GDM1 (cell line): ENCODE results near the gene VPS13D.

Experiments used
- DNase-seq: peaks from one replicate; lab custom pipeline; 2025; lab: John Stamatoyannopoulos, UW

The VPS13D gene

GRCh38 chr1:12539705-12540579 lies 310.1 kb downstream of the VPS13D start:
- DNase-seq = no peak

DNA sequence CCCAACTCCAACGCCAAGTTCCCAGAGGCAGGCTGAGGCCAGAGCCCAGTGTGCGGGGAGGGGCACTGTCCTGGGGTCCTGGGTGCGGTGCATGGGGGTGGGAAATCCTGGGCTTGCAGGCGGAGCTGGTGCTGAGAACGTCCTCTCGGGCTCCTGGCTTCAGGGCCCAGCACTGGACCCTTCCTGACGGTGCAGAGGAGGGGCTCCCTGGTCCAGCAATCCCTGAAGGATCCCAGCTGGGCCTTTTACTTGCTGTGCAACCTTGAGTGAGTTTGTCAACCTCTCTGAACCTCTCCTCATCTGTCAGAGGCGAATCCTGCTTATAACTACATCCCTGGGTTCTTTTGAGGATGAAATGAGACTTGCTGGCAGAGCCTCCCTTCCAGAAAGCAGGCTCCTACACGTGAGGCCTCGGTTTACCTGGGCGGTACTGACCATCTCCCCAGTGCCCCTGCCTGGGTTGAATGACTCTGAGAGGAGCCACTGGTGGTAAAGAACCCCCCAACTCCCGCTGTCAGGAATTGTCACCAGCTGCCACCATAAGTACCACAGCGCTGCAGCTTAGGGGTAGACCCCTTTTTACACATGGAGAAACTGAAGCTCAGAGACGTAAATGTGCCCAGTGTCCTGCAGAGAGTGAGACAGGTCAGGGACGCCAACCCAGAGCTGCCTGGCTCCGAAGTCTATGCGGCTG lies 310.9 kb downstream of the VPS13D start:
- no peak for DNase-seq

GRCh38 chr1:12541274-12542137 lies 311.7 kb downstream of the VPS13D start:
- no peak for DNase-seq

GRCh38 chr1:12542138-12542465 lies 312.3 kb downstream of the VPS13D start:
- no peak for DNase-seq

DNA sequence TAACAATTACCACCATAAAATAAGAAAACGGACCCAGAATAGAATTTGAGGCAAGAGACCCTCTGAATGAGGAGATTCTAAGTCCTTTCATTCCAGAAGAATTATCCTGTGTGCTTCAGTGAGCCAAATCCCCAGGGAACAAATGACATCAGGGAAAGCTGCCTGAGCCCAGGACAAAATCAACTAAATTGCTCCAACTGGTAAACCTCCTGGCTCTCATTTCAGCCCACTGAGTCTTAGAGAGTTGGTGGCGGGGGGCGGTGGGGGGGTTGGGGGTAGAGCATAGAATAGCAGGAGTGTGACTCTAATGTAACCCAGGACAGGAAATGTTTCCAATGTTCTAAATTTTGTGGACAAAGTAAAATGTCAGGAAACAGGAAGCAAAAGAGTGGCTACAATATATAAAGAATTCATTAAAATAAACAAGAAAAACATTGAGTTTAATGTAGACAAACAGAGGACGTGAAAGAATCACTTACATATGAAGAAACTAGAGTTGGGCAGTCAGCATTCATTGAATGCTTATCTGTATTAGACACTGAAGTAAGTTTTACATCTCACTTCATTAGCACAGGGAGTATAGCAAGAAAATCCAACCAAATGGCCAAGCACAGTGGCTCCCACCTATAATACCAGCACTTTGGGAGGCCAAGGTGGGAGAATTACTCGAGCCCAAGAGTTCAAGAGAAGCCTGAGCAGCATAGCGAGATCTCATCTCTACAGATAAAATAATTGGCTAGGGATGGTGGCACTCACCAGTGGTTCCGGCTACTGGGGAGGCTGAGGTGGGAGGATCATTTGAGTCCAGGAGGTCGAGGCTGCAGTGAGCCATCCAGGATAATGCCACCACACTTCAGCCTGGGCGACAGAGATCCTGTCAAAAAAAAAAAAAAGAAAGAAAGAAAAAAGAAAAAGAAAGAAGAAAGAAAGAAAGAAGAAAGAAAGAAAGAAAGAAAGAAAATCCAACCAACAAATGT lies 313.1 kb downstream of the VPS13D start:
- DNase-seq = no peak

- no peak for DNase-seq
Observed at GRCh38 chr1:12543740-12544154, 313.9 kb downstream of the VPS13D start.

GRCh38 chr1:12544357-12544756 lies 314.5 kb downstream of the VPS13D start:
- no peak for DNase-seq

- DNase-seq = no peak
Observed at GRCh38 chr1:12544992-12545391, 315.2 kb downstream of the VPS13D start.

GRCh38 chr1:12546771-12547585 lies 317.1 kb downstream of the VPS13D start:
- no peak for DNase-seq

GRCh38 chr1:12547586-12548225 lies 317.9 kb downstream of the VPS13D start:
- DNase-seq = no peak

DNA sequence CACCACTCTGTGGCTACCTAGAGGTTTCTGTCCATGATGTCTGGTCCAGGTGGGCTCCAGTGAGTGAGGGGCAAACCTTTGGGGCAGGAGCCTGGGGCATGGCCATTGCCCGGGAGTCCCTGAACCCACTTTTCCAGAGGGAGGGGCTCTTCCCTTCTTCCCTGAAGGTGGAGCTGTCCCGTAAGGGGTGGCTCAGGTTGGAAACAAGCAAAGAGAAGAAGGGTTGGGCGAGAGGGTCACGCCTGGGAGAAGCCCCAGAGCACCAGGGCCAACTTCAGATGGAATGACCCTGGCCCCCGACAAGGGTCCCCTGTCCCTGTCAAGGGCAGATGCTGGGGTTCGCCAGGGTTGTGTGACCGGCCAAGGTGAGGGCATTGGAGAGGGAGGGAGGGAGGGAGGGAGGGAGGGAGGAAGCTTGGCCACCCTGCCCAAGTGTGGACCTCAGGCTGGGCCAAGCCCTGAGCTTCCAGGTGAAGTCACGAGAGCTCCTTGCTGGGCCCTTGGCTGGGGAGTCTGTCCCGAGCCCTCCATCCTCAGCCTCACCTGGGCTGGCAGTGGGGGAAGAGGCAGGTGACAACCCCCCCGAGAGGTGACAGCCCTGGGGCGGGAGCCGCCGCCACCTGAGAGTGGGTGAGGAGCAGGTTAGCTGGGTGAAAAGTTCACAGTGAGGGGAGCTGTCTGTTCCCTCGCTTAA lies 318.6 kb downstream of the VPS13D start:
- DNase-seq = no peak

GRCh38 chr1:12548973-12549459 lies 319.2 kb downstream of the VPS13D start:
- DNase-seq = no peak

DNA sequence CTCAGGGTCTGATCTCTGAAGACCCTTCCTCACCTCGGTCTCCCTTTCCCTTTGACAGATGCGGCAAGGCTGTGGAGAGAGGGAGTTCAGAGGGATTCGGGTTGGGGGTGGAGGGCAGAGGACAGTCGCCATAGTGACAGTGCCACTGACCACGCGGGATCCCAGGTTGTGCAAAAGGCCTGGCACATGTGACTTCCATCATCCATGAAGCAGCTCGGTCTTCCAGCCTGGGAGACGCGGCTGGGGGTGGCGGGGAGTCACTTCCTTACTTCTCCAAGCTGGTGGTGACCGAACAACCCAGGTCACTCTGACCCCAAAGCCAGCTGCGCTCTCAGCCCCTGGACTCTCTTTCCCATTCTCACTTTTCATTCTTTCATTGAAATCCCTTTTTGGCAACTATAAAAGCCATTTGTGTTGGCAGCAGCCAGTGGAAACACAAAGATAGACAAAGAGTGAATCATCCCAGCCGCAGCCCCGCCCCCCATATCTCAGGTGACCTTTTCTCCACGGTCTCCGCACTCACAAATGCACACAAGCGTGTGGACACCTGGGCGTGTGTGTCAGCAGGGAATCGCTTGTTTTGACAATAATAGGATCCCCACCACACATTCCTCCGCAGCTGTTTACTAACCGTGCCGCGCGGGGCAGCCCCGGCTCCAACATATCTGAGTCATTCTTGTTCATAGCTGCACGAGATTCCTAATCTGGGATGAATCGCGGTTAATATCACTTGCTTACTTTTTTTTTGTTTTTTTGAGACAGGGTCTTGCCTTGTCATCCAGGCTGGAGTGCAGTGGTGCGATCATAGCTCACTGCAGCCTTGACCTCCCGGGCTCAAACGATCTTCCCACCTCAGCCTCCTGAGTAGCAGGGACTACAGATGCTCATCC lies 319.9 kb downstream of the VPS13D start:
- DNase-seq = no peak

- no peak for DNase-seq
Observed at GRCh38 chr1:12551584-12551983, 321.8 kb downstream of the VPS13D start.

DNA sequence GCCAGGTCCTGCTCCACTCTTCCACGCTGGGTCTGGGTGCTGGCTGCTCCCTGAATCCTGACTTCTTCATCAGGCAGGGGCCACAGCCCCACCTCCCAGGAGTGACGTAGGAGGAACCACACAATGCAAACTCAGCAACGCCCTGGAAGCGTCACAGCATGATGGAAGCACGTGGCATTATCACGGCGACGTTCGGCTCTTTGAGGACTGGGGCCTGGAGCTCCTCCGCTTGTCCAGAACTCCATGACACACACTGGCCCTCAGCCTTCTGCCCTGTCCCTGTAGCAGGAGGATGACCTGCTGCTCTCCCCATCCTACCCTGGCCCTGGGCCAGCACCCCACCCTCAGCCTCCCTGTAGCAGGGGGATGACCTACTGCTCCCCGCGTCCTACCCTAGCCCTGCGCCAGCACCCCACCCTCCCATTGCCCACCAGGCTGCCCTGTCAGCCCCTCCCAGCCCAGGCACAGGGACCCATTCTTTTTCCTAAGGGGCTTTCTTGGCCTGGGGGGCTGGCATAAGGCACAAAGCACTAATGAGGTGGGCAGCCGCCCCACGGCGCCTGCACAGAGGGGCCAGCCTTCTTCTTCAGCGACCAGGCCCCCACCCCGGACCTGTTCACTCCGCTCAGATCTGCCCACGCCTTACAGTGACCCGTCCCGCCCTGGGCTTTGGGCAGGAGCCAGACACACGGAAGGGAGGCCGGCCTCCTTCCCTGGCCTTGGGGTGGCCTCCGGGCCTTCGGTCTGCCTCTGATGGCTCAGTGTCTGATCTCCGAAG lies 322.5 kb downstream of the VPS13D start:
- DNase-seq = no peak

GRCh38 chr1:12552951-12553921 lies 323.4 kb downstream of the VPS13D start:
- no peak for DNase-seq
